PC-3 (cell line): ENCODE data around the gene CASKIN2.

Experiments
- EZH2 ChIP-seq: fragments of 300-600 bp; sonication (generic); IDR thresholded peaks from one replicate; pipeline ENCODE4 v1.6.1; 2017; ENCODE audit warnings: antibody characterized with exemption, mild to moderate bottlenecking, low read length; ENCODE audit not compliant: unreplicated experiment
- EZH2phosphoT487 ChIP-seq: fragments of 300-600 bp; sonication (generic); IDR thresholded peaks from 2 replicates; pipeline ENCODE4 v1.6.1; 2018; ENCODE audit warnings: mild to moderate bottlenecking, antibody characterized with exemption, low read length, borderline replicate concordance
- TF ChIP-seq, protein P1 (sequence below): fragments of 300-600 bp; sonication (generic); conservative IDR thresholded peaks from 2 replicates; pipeline ENCODE4 v1.5.1; 2017; ENCODE audit warnings: antibody characterized with exemption, low read depth, mild to moderate bottlenecking, low read length

DNA sequence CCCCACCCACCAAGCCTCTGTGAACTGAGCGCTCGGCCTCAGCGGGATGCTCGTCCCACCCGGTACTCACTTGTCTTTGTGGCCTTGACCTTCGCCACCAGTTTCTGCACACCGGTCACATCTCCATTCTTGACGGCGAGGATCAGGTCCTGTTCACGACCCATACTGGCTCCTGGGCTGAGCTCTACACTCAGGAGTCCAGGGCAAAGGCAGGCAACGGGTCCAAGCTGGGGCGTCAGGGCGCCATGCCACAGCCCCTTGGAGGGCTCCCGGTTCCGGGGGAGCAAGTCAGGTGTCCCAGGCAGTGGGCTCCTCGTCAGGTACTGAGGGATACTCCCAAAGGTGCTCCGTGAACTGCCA is 1.7 kb downstream of the CASKIN2 start:
- TF ChIP-seq, protein P1, sequence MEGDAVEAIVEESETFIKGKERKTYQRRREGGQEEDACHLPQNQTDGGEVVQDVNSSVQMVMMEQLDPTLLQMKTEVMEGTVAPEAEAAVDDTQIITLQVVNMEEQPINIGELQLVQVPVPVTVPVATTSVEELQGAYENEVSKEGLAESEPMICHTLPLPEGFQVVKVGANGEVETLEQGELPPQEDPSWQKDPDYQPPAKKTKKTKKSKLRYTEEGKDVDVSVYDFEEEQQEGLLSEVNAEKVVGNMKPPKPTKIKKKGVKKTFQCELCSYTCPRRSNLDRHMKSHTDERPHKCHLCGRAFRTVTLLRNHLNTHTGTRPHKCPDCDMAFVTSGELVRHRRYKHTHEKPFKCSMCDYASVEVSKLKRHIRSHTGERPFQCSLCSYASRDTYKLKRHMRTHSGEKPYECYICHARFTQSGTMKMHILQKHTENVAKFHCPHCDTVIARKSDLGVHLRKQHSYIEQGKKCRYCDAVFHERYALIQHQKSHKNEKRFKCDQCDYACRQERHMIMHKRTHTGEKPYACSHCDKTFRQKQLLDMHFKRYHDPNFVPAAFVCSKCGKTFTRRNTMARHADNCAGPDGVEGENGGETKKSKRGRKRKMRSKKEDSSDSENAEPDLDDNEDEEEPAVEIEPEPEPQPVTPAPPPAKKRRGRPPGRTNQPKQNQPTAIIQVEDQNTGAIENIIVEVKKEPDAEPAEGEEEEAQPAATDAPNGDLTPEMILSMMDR, result no peak
- TF ChIP-seq EZH2, result no peak
- TF ChIP-seq EZH2phosphoT487, result no peak
